Psoas muscle (tissue), 8 donors: ENCODE measurements around the gene SLC35B1. TPM values are rescaled to one million over a fixed set of nuclear protein-coding genes. Genes with fewer than 3 reads are reported as not detected.

Source experiments
- ATAC-seq, 4 donors: fragments of 200-7000 bp; cut with Tn5 transposase; one replicate each; pipeline ENCODE4 v1.9.1; 2020; ENCODE audit warnings: moderate library complexity in 3 of 4, mild to moderate bottlenecking in 2 of 4
- DNase-seq, 2 donors: peaks; one replicate each; pipeline ENCODE4 v3.0.0-alpha.2; 2020
- H3K27ac ChIP-seq: fragments of 200-600 bp; one replicate; pipeline ENCODE4 v1.8.0; 2022
- H3K27me3 ChIP-seq, 3 donors: fragments of 200-600 bp in 1 of 3; one replicate each; pipeline versions ENCODE4 v1.6.1 to v1.8.0; 2013 to 2022; ENCODE audit warnings: low read length in 2 of 3, mild to moderate bottlenecking in 2 of 3, moderate library complexity in 1 of 3; ENCODE audit not compliant: insufficient read depth in 3 of 3
- H3K36me3 ChIP-seq, 2 donors: fragments of 200-600 bp in 1 of 2; one replicate each; pipeline versions ENCODE4 v1.6.1 to v1.8.0; 2013 to 2022; ENCODE audit warnings: low read depth in 1 of 2, mild to moderate bottlenecking in 1 of 2, moderate library complexity in 1 of 2; ENCODE audit not compliant: insufficient read depth in 1 of 2
- H3K4me1 ChIP-seq: fragments of 200-600 bp; one replicate; pipeline ENCODE4 v1.8.0; 2022
- H3K4me3 ChIP-seq: fragments of 200-600 bp; one replicate; pipeline ENCODE4 v1.8.0; 2022; ENCODE audit warnings: mild to moderate bottlenecking
- H3K9me3 ChIP-seq: fragments of 200-600 bp; one replicate; pipeline ENCODE4 v1.8.0; 2022
- CTCF ChIP-seq: fragments of 200-600 bp; IDR thresholded peaks from one replicate; pipeline ENCODE4 v1.8.0; 2022; ENCODE audit warnings: antibody characterized with exemption
- WGBS, 3 donors: extraction: QIAGEN DNeasy Blood & Tissue Kit; methylation state at CpG; one replicate each; pipeline versions ENCODE4 v1.1.6 to v1.1.7; 2013; 5-methylcytosine and 5-hydroxymethylcytosine counted together
- intact Hi-C, 2 donors: fragments of 100-400 bp; cut with DNase I; formaldehyde crosslinking; loops; one replicate each; pipeline versions ENCODE4 v1.11.0 to v1.14.2; 2022
- polyA plus RNA-seq, 3 donors: library from polyadenylated mRNA; stranded (reverse); fragments of 200-250 nt; gene quantifications; one replicate each; pipeline ENCODE4 v1.2.3, GENCODE V29; 2013
- total RNA-seq, 4 donors: library from RNA; stranded (reverse); fragmentation: NEBNext Ultra II Directional in 2 of 4; extraction: Animal tissue kit (Norgen Biotek cat#: 25700) in 2 of 4; gene quantifications; one replicate each; pipeline versions ENCODE4 v1.2.1 to v1.2.4, GENCODE V29; 2021 to 2023
- donor health status: healthy with polysubstance abuse.
- donor health status: DM: no; HTN: no; CAD: no; lungs with moderate emphysema.
- donor health status: Bipolar disorder and iron deficiency.
- donor health status: healthy.
- donor health status: DM: yes; HTN: yes; CAD: no.
- donor health status: DM: no; HTN: no; CAD: no.
- donor health status: DM: no; HTN: no; CAD: no.
- donor health status: DM: yes; HTN: yes; CAD: no.

The SLC35B1 gene
- total and polyA plus RNA-seq, 7 donors, result 39.5 to 85.7 (median 66.2) TPM

- Histone ChIP-seq H3K27me3 (no peaks in the 10 kb centered on the region), H3K4me1 (peaks cover 8% of the 10 kb centered on the region), H3K27ac (no peak overlapping the region), H3K4me3 (no peak overlapping the region), H3K9me3 (no peaks in the 10 kb centered on the region), H3K36me3 (peaks cover 0 to 3% of the 10 kb centered on the region in 2 donors)
- intact Hi-C loops, result loop anchor here (1.0 to 10.0 kb wide), 3 partner anchors 120 to 300 kb away; partner anchors contain the start of genes DLX3 (in 1 of the 2) and NXPH3 (in 1 of the 2)
- TF ChIP-seq CTCF, result peak; percentile 89
- WGBS, 3 donors, result 29 to 32% (median 30%) methylated on average over 16 of the region's 16 CpGs
- ATAC-seq (peak; percentile 42 to 48 (median 45)), DNase-seq (peak; percentile 48 to 64)
These were observed 12.7 kb downstream of the SLC35B1 start for GRCh38 chr17:49694847-49695697.

GRCh38 chr17:49692751-49693150, 15.0 kb downstream of the SLC35B1 start:
- intact Hi-C loops, result loop anchor here in 1 of 2 donors (10.0 kb wide), 1 partner anchor 302 kb away; the partner anchor contains the start of gene DLX3
- DNase-seq (no peak), ATAC-seq (no peak)
- no peak for TF ChIP-seq CTCF
- Histone ChIP-seq H3K4me3 (no peak overlapping the region), H3K4me1 (peaks cover 11% of the 10 kb centered on the region), H3K27me3 (no peaks in the 10 kb centered on the region), H3K9me3 (no peaks in the 10 kb centered on the region), H3K36me3 (no peaks in the 10 kb centered on the region), H3K27ac (peak overlapping the region; percentile 16)
- WGBS, 3 donors, result 90 to 99% (median 94%) methylated on average over 4 of the region's 4 CpGs

- Histone ChIP-seq H3K27me3 (no peaks in the 10 kb centered on the region), H3K4me1 (peaks cover 11% of the 10 kb centered on the region), H3K36me3 (no peaks in the 10 kb centered on the region), H3K9me3 (no peaks in the 10 kb centered on the region), H3K27ac (peak overlapping the region; percentile 69), H3K4me3 (no peak overlapping the region)
- ATAC-seq (peak in 3 of 4 donors; percentile 10 to 26 (median 21)), DNase-seq (no peak)
- intact Hi-C loops, result loop anchor here in 1 of 2 donors (10.0 kb wide), 1 partner anchor 303 kb away; the partner anchor contains the start of gene DLX3
- no peak for TF ChIP-seq CTCF
- 54 to 56% (median 56%) methylated on average over 8 of the region's 8 CpGs for WGBS, 3 donors
These were observed 16.0 kb downstream of the SLC35B1 start for GRCh38 chr17:49691677-49692191.

GRCh38 chr17:49691086-49691676, 16.6 kb downstream of the SLC35B1 start:
- H3K4me3 ChIP-seq, result peak overlapping the region; percentile 5
- peaks cover 11% of the 10 kb centered on the region for H3K4me1 ChIP-seq

More at GRCh38 chr17:49691086-49691676, 16.6 kb downstream of the SLC35B1 start:
- DNase-seq (no peak), ATAC-seq (peak; percentile 69 to 86 (median 82))
- 13 to 26% (median 23%) methylated on average over 9 of the region's 9 CpGs for WGBS, 3 donors
- intact Hi-C loops, result loop anchor here in 1 of 2 donors (10.0 kb wide), 1 partner anchor 304 kb away; the partner anchor contains the start of gene DLX3
- no peak for TF ChIP-seq CTCF
- Histone ChIP-seq H3K27me3 (no peaks in the 10 kb centered on the region), H3K36me3 (no peaks in the 10 kb centered on the region), H3K9me3 (no peaks in the 10 kb centered on the region), H3K27ac (peak overlapping the region; percentile 69)
